ENCODE data around the gene GPR139. TPM values are rescaled to one million over a fixed set of nuclear protein-coding genes. Genes with fewer than 3 reads are reported as not detected.

The GPR139 gene
- total RNA-seq, 2 donors from 2014 or later: not detected

DNA sequence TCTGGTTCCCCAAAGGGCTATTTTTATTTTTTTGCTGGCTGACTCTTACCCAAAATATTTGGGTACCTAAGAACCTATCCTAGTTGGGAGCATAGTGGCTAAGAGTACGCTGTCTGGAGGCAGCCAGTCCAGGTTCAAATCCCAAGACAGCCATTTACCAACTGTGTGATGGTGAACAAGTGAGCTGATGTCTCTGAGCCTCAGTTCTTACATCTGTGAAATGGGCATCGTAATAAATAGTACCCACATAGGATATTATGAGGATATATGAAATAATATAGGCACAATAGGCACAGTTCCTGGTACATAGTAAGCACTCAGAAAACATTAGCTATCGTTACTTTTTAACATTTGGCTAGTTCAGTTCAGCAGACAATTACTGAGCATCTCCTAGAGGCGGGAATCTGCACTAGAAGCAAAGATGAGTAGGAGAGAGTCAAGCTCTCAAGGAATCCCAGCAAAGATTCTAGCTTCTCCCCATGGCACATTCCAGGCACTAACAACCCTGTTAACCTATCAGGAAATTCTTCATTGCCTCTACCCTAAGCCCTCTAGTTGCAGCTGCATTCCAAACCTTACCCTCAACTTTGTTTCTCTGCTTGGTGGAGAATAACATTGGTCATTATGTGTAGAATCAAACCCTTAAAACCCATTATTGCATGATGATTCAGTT is 31.6 kb downstream of the GPR139 start:
- H3K9me3 Mint-ChIP-seq: no peaks in the 10 kb centered on the region
- H3K36me3 Mint-ChIP-seq: no peaks in the 10 kb centered on the region
- no peak overlapping the region for H3K27ac Mint-ChIP-seq
- ATAC-seq: no peak
- peaks cover 6 to 20% of the 10 kb centered on the region in 2 donors for H3K27me3 Mint-ChIP-seq
- no peak for DNase-seq (ENCODE audit: low spot score)
- no peaks in the 10 kb centered on the region for H3K4me1 Mint-ChIP-seq (ENCODE audit: low read depth in 2 of 2)
- no peak overlapping the region for H3K4me3 Mint-ChIP-seq

- no peaks in the 10 kb centered on the region for H3K36me3 Mint-ChIP-seq
- no peak for DNase-seq (ENCODE audit: low spot score)
- H3K27me3 Mint-ChIP-seq: peaks cover 15 to 20% of the 10 kb centered on the region in 2 donors
- H3K9me3 Mint-ChIP-seq: peaks cover 3% of the 10 kb centered on the region
- H3K4me3 Mint-ChIP-seq: no peak overlapping the region
- no peak overlapping the region for H3K27ac Mint-ChIP-seq
- no peak for ATAC-seq
- H3K4me1 Mint-ChIP-seq (ENCODE audit: low read depth in 2 of 2): no peaks in the 10 kb centered on the region
Measured at GRCh38 chr16:20040011-20040410, 33.7 kb downstream of the GPR139 start.

DNA sequence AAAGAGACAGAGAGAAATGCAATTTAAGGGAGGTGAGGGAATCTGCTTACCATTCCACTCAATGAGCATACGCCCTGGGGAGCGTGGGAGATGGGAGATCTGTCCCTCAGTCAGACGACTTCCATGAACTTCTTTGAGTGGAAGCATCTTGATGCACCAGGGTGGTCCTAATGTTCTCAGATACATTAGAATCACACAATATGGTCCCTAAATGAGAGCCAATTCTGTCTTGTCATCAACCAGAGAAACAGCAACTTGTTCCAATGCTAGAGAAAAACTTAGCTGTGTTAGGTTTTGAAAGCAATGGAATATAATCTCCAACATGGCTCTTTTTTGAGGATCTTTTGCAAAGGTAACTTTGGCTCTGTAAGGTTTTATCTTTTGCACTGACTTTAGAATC is 44.1 kb downstream of the GPR139 start:
- no peaks in the 10 kb centered on the region for H3K36me3 Mint-ChIP-seq

GRCh38 chr16:20026361-20027072 is 47.2 kb downstream of the GPR139 start:
- Mint-ChIP-seq H3K27ac (no peak overlapping the region), H3K4me1 (ENCODE audit: low read depth in 2 of 2) (no peaks in the 10 kb centered on the region)

More for the DNA sequence above, 44.1 kb downstream of the GPR139 start:
- Mint-ChIP-seq H3K27me3 (peaks cover 5 to 15% of the 10 kb centered on the region in 2 donors), H3K27ac (no peak overlapping the region), H3K4me1 (ENCODE audit: low read depth in 2 of 2) (no peaks in the 10 kb centered on the region), H3K9me3 (peaks cover 10% of the 10 kb centered on the region), H3K4me3 (no peak overlapping the region)
- ATAC-seq (no peak), DNase-seq (ENCODE audit: low spot score) (no peak)

DNA sequence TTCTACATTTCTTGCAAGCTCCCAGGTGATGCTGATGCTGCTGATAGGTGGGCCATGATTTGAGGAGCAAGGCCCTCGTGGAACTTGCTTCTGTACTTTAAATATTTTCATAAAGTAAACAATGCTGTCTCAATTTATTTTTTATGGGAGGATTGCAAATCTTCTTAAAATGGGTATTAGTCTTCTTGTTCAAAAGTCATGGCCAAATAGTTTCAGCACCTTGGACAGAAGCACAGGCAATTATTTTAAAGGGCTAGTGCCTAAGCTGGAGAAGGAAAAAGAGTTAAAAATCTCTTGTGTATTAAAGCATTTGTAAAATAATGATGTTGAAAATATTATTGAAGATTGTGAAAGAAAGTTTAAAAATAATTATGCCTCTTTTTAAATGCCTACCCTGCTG is 50.5 kb downstream of the GPR139 start:
- ATAC-seq: no peak
- no peaks in the 10 kb centered on the region for H3K4me1 Mint-ChIP-seq (ENCODE audit: low read depth in 2 of 2)
- peaks cover 4% of the 10 kb centered on the region for H3K9me3 Mint-ChIP-seq
- no peak overlapping the region for H3K27ac Mint-ChIP-seq
- DNase-seq (ENCODE audit: low spot score): no peak
- no peak overlapping the region for H3K4me3 Mint-ChIP-seq
- peaks cover 4 to 6% of the 10 kb centered on the region in 2 donors for H3K27me3 Mint-ChIP-seq
- H3K36me3 Mint-ChIP-seq: no peaks in the 10 kb centered on the region

More at GRCh38 chr16:20026361-20027072, 47.2 kb downstream of the GPR139 start:
- H3K27me3 Mint-ChIP-seq: peaks cover 7% of the 10 kb centered on the region in 2 donors
- no peak for ATAC-seq
- H3K9me3 Mint-ChIP-seq: peaks cover 6% of the 10 kb centered on the region
- no peak overlapping the region for H3K4me3 Mint-ChIP-seq
- no peaks in the 10 kb centered on the region for H3K36me3 Mint-ChIP-seq
- DNase-seq (ENCODE audit: low spot score): no peak

DNA sequence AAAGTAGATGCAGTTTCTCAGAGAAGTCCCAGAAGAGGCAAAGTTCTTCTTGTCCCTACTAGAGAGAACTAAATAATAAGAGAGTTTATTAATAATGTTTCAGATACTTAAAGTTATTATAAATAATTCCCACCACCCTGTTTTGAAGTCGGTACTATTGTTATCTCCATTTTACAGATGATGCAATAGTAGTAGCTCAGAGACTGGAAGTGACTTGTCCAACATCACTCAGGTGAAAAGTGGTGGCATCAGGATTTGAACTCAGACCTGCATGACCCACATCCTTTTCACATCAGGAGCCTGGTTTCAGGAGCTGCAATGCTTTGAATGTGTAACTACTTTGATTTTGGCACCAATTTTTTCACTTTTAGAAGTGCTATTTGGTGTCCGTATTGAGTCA is 52.7 kb downstream of the GPR139 start:
- no peak overlapping the region for H3K27ac Mint-ChIP-seq
- DNase-seq (ENCODE audit: low spot score) (no peak), ATAC-seq (no peak)
- peaks cover 0 to 4% of the 10 kb centered on the region in 2 donors for H3K27me3 Mint-ChIP-seq
- no peak overlapping the region for H3K4me3 Mint-ChIP-seq
- H3K36me3 Mint-ChIP-seq: no peaks in the 10 kb centered on the region
- H3K9me3 Mint-ChIP-seq: peaks cover 4% of the 10 kb centered on the region
- no peaks in the 10 kb centered on the region for H3K4me1 Mint-ChIP-seq (ENCODE audit: low read depth in 2 of 2)

DNA sequence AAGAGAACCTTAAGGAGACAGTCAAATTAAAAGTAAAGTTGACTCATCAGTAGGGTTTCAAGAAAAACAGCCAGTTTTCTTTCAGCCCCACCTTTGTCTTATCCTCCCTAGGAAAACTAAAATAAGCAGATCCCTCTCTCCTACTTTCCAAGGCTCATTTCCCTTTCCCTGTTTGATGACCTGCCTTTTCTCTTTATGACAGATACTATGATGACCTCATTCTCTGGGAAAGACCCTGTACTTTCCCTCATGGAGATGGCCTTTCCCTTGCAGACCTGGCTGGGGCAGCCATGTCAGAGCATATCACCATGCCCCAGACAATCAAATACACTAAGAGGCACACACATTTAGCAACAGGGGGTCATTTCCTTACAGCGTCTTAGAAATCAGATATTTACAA is 53.6 kb downstream of the GPR139 start:
- ATAC-seq: no peak
- no peak for DNase-seq (ENCODE audit: low spot score)
- Mint-ChIP-seq H3K27ac (no peak overlapping the region), H3K4me3 (no peak overlapping the region), H3K4me1 (ENCODE audit: low read depth in 2 of 2) (no peaks in the 10 kb centered on the region), H3K9me3 (peaks cover 4% of the 10 kb centered on the region), H3K36me3 (no peaks in the 10 kb centered on the region), H3K27me3 (peaks cover 0 to 4% of the 10 kb centered on the region in 2 donors)

- no peaks in the 10 kb centered on the region for H3K36me3 Mint-ChIP-seq
Measured at GRCh38 chr16:20016234-20016633, 57.5 kb downstream of the GPR139 start.

GRCh38 chr16:20004931-20005330 is 68.8 kb downstream of the GPR139 start:
- ATAC-seq (no peak), DNase-seq (ENCODE audit: low spot score) (no peak)
- Mint-ChIP-seq H3K36me3 (no peaks in the 10 kb centered on the region), H3K4me1 (ENCODE audit: low read depth in 2 of 2) (no peaks in the 10 kb centered on the region), H3K27me3 (no peaks in the 10 kb centered on the region), H3K9me3 (no peaks in the 10 kb centered on the region), H3K27ac (no peak overlapping the region), H3K4me3 (no peak overlapping the region)

More at GRCh38 chr16:20016234-20016633, 57.5 kb downstream of the GPR139 start:
- ATAC-seq: no peak
- H3K4me3 Mint-ChIP-seq: no peak overlapping the region
- H3K9me3 Mint-ChIP-seq: no peaks in the 10 kb centered on the region
- peaks cover 3 to 8% of the 10 kb centered on the region in 2 donors for H3K27me3 Mint-ChIP-seq
- no peak overlapping the region for H3K27ac Mint-ChIP-seq
- no peaks in the 10 kb centered on the region for H3K4me1 Mint-ChIP-seq (ENCODE audit: low read depth in 2 of 2)
- DNase-seq (ENCODE audit: low spot score): no peak

GRCh38 chr16:20002936-20003335 is 70.8 kb downstream of the GPR139 start:
- no peak overlapping the region for H3K27ac Mint-ChIP-seq
- H3K9me3 Mint-ChIP-seq: no peaks in the 10 kb centered on the region
- H3K4me3 Mint-ChIP-seq: no peak overlapping the region
- ATAC-seq: no peak
- H3K4me1 Mint-ChIP-seq (ENCODE audit: low read depth in 2 of 2): no peaks in the 10 kb centered on the region
- H3K36me3 Mint-ChIP-seq: no peaks in the 10 kb centered on the region
- no peaks in the 10 kb centered on the region for H3K27me3 Mint-ChIP-seq
- no peak for DNase-seq (ENCODE audit: low spot score)

DNA sequence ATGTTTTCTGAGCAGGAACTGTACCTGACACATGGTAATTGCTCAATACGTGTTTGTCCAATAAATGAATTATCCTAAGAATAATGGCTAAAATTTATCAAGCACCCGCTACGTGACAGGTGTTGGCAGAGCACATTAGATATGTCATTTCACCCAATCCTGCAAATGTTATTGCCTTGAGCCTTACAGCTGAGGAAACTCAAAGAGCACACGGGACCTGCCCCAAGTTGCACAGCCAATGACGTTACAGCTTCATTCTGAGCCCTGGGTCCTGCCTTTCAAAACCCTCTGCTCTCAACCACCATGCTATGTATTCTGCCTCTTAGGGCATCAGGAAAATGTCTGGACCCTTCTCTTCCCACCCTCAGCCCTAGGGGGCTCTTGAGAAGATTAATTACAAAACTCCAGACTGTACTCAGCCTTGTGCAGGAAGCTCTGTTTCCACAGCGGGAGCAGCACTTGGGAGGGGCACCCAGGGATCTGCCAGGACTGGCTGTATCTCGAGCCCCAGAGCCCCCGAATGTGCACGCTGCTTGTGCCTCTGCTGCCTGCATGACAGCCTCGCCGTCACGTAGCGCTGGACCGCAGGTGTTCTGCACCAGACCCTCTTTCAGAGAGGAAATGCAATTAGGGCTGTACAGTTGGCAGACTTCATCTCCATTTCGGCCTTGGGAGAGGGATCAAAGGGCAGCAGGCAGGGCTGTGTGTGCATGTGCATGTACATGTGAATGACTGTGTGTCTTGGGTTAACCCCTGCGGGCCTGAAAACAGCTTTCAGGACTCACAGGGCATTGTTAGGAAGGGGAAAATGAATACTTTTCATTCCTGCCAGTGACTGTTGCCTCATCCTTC is 71.6 kb downstream of the GPR139 start:
- H3K9me3 Mint-ChIP-seq: no peaks in the 10 kb centered on the region
- H3K4me1 Mint-ChIP-seq (ENCODE audit: low read depth in 2 of 2): no peaks in the 10 kb centered on the region
- no peak overlapping the region for H3K27ac Mint-ChIP-seq

DNA sequence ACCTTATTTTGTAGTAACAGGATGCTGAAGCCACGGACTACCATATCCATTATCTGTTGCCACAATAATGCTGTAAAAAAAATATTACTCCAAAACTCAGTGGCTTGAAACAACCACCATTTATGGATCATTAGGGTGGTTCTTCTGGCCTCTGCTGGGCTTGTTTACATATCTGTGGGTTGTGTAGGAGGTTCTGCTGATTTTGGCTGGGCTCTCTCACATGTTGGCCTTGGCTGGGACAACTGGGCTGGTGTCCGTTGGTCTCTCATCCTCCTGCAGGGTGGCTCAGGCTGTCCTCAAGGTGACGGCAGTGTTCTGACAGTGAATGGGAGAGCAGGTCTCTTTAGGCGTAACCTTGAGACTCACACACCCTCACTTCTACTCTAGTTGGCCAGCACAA is 76.0 kb downstream of the GPR139 start:
- H3K4me1 Mint-ChIP-seq (ENCODE audit: low read depth in 2 of 2): no peaks in the 10 kb centered on the region
- no peak overlapping the region for H3K27ac Mint-ChIP-seq
- H3K9me3 Mint-ChIP-seq: no peaks in the 10 kb centered on the region
- peaks cover 3 to 21% of the 10 kb centered on the region in 2 donors for H3K27me3 Mint-ChIP-seq
- no peak overlapping the region for H3K4me3 Mint-ChIP-seq
- no peak for ATAC-seq
- no peak for DNase-seq (ENCODE audit: low spot score)
- H3K36me3 Mint-ChIP-seq: no peaks in the 10 kb centered on the region

More for the DNA sequence above, 71.6 kb downstream of the GPR139 start:
- H3K36me3 Mint-ChIP-seq: no peaks in the 10 kb centered on the region
- DNase-seq (ENCODE audit: low spot score) (no peak), ATAC-seq (no peak)
- no peak overlapping the region for H3K4me3 Mint-ChIP-seq
- H3K27me3 Mint-ChIP-seq: no peaks in the 10 kb centered on the region

- DNase-seq (ENCODE audit: low spot score) (no peak), ATAC-seq (no peak)
- H3K27me3 Mint-ChIP-seq: peaks cover 5 to 21% of the 10 kb centered on the region in 2 donors
- no peak overlapping the region for H3K4me3 Mint-ChIP-seq
- no peak overlapping the region for H3K27ac Mint-ChIP-seq
- H3K4me1 Mint-ChIP-seq (ENCODE audit: low read depth in 2 of 2): no peaks in the 10 kb centered on the region
- no peaks in the 10 kb centered on the region for H3K9me3 Mint-ChIP-seq
- no peaks in the 10 kb centered on the region for H3K36me3 Mint-ChIP-seq
Measured at GRCh38 chr16:19997264-19997663, 76.4 kb downstream of the GPR139 start.
